ENCODE results near the gene VTI1A. TPM values are rescaled to one million over a fixed set of nuclear protein-coding genes. Genes with fewer than 3 reads are reported as not detected.

The VTI1A gene
- total RNA-seq, 3 donors from 2014 or later (not counting 1 experiment from before 2014, with no cell fraction given) = 62.6 to 77.6 (median 68.2) TPM

DNA sequence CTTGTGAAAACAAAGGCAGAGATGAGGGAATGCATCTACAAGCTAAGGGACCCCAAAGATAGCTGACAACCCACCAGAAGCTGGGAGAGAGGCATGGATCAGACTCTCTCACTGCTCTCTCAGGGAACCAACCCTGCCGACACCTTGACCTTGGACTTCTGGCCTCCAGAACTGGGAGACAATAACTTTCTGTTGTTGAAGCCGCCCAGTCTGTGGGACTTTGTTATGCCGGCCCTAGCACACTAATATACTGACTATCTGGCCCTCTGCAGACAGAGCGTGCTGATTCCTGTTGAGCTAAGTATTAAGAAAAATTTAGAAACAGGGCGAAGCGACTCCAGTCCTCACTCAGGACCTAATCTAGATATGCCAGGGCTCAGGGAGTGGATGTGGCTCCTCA lies 358.7 kb downstream of the VTI1A start:
- no peak for ATAC-seq
- TF ChIP-seq, protein P1, sequence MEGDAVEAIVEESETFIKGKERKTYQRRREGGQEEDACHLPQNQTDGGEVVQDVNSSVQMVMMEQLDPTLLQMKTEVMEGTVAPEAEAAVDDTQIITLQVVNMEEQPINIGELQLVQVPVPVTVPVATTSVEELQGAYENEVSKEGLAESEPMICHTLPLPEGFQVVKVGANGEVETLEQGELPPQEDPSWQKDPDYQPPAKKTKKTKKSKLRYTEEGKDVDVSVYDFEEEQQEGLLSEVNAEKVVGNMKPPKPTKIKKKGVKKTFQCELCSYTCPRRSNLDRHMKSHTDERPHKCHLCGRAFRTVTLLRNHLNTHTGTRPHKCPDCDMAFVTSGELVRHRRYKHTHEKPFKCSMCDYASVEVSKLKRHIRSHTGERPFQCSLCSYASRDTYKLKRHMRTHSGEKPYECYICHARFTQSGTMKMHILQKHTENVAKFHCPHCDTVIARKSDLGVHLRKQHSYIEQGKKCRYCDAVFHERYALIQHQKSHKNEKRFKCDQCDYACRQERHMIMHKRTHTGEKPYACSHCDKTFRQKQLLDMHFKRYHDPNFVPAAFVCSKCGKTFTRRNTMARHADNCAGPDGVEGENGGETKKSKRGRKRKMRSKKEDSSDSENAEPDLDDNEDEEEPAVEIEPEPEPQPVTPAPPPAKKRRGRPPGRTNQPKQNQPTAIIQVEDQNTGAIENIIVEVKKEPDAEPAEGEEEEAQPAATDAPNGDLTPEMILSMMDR (IDR thresholded peaks at IDR 0.05) = no peak
- WGBS (ENCODE audit: insufficient coverage) = over 99% methylated on average over 6 of the region's 6 CpGs
- no peaks in the 10 kb centered on the region for H3K9me3 Mint-ChIP-seq
- Histone ChIP-seq H3K27ac (ENCODE audit: low read length) (no peak overlapping the region), H3K4me3 (ENCODE audit: low read length) (no peak overlapping the region), H3K27me3 (ENCODE audit: control insufficient read depth, insufficient read depth, low read length) (no peaks in the 10 kb centered on the region), H3K9me3 (ENCODE audit: control insufficient read depth, insufficient read depth, low read length) (no peaks in the 10 kb centered on the region), H3K36me3 (ENCODE audit: control insufficient read depth, insufficient read depth, low read length) (no peaks in the 10 kb centered on the region), H3K4me1 (ENCODE audit: control insufficient read depth, insufficient read depth, low read length) (no peaks in the 10 kb centered on the region)
- H3K36me3 Mint-ChIP-seq = no peaks in the 10 kb centered on the region
- no peak overlapping the region for H3K4me3 Mint-ChIP-seq
- no peaks in the 10 kb centered on the region for H3K27me3 Mint-ChIP-seq (ENCODE audit: low read depth in 2 of 2)
- no peak overlapping the region for H3K27ac Mint-ChIP-seq
- H3K4me1 Mint-ChIP-seq = no peaks in the 10 kb centered on the region
- DNase-seq = no peak
- intact Hi-C loops (cut with micrococcal nuclease) = no loop called here

DNA sequence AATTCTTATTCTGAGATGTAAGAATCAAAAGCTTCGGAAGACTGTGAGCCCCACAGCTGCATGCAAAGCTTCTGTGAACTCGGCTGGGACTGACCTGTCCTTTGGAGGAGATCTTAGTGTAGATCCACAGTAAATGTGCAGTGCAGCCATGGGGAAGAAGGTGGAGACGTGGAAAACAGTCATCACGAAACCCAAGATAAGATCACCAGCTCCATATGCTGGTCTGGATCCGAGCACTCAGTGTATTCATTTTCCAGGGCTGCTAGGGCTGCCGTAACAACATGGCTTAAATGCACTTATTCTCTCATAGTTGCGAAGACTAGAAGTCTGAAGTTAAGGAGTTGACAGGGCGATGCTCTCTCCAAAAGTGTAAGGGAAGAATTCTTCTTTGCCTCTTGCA lies 360.0 kb downstream of the VTI1A start:
- intact Hi-C loops (cut with micrococcal nuclease) = no loop called here
- WGBS (ENCODE audit: insufficient coverage) = 96% methylated on average over 8 of the region's 8 CpGs
- no peak overlapping the region for H3K4me3 Mint-ChIP-seq
- no peaks in the 10 kb centered on the region for H3K36me3 Mint-ChIP-seq
- TF ChIP-seq, protein P1 (IDR thresholded peaks at IDR 0.05) = no peak
- Histone ChIP-seq H3K27ac (ENCODE audit: low read length) (no peak overlapping the region), H3K4me1 (ENCODE audit: control insufficient read depth, insufficient read depth, low read length) (no peaks in the 10 kb centered on the region), H3K4me3 (ENCODE audit: low read length) (no peak overlapping the region), H3K9me3 (ENCODE audit: control insufficient read depth, insufficient read depth, low read length) (no peaks in the 10 kb centered on the region), H3K36me3 (ENCODE audit: control insufficient read depth, insufficient read depth, low read length) (no peaks in the 10 kb centered on the region), H3K27me3 (ENCODE audit: control insufficient read depth, insufficient read depth, low read length) (no peaks in the 10 kb centered on the region)
- H3K9me3 Mint-ChIP-seq = no peaks in the 10 kb centered on the region
- no peaks in the 10 kb centered on the region for H3K4me1 Mint-ChIP-seq
- DNase-seq (no peak), ATAC-seq (no peak)
- no peak overlapping the region for H3K27ac Mint-ChIP-seq
- H3K27me3 Mint-ChIP-seq (ENCODE audit: low read depth in 2 of 2) = no peaks in the 10 kb centered on the region

DNA sequence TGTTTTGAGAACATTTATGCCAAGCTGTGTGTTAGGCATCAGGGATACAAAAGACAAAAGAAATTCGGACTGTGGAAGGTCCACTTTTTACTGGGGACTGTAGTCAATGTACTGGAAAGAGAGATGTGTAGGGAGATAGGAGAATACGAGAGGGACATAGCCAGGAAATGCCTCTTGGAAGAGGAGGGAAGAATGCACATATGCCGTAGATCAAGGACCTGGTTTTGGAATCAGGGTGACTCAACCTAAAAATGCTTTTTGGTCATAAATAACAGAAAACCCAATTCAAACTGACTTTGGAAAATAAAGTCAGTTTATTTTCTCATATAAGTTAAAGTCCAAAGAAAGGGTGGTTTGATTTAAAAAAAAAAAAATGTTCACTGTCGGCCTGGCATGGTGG lies 362.7 kb downstream of the VTI1A start:
- Histone ChIP-seq H3K27ac (ENCODE audit: low read length) (no peak overlapping the region), H3K36me3 (ENCODE audit: control insufficient read depth, insufficient read depth, low read length) (no peaks in the 10 kb centered on the region), H3K4me1 (ENCODE audit: control insufficient read depth, insufficient read depth, low read length) (no peaks in the 10 kb centered on the region), H3K27me3 (ENCODE audit: control insufficient read depth, insufficient read depth, low read length) (no peaks in the 10 kb centered on the region), H3K9me3 (ENCODE audit: control insufficient read depth, insufficient read depth, low read length) (no peaks in the 10 kb centered on the region), H3K4me3 (ENCODE audit: low read length) (no peak overlapping the region)
- Mint-ChIP-seq H3K36me3 (no peaks in the 10 kb centered on the region), H3K27me3 (ENCODE audit: low read depth in 2 of 2) (no peaks in the 10 kb centered on the region), H3K27ac (no peak overlapping the region), H3K4me3 (no peak overlapping the region), H3K4me1 (peaks cover 4 to 13% of the 10 kb centered on the region in 2 donors), H3K9me3 (no peaks in the 10 kb centered on the region)
- TF ChIP-seq, protein P1 (IDR thresholded peaks at IDR 0.05) = no peak
- ATAC-seq (no peak), DNase-seq (no peak)
- intact Hi-C loops (cut with micrococcal nuclease) = no loop called here
- 95% methylated on average over 4 of the region's 4 CpGs for WGBS (ENCODE audit: insufficient coverage)

DNA sequence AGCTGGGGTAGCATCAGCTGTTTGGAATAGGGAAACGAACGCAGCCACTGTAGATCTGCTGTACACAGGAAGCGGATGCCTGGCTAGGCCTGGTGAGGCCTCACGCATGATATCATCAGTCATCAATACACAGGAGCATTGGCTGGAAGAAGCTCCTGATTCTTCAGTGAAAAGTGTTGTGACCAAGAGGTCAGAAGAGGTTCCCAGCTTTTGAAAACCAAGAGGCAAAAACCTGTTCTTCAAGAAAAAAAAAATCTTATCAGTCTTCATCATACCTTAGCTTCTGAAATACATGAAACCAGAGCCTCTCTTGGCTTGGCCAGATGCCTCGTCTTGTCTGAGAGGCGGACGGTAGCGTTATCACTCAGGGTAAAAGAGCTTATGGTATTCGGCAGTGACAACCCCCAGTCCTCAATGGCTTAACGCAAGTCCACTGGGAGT lies 363.7 kb downstream of the VTI1A start:
- Histone ChIP-seq H3K27ac (ENCODE audit: low read length) (no peak overlapping the region), H3K4me1 (ENCODE audit: control insufficient read depth, insufficient read depth, low read length) (peaks cover 8% of the 10 kb centered on the region), H3K27me3 (ENCODE audit: control insufficient read depth, insufficient read depth, low read length) (no peaks in the 10 kb centered on the region), H3K36me3 (ENCODE audit: control insufficient read depth, insufficient read depth, low read length) (no peaks in the 10 kb centered on the region), H3K4me3 (ENCODE audit: low read length) (no peak overlapping the region), H3K9me3 (ENCODE audit: control insufficient read depth, insufficient read depth, low read length) (no peaks in the 10 kb centered on the region)
- ATAC-seq = no peak
- no peak overlapping the region for H3K27ac Mint-ChIP-seq
- no peak for DNase-seq
- H3K9me3 Mint-ChIP-seq = no peaks in the 10 kb centered on the region
- peaks cover 14 to 23% of the 10 kb centered on the region in 2 donors for H3K4me1 Mint-ChIP-seq
- no peak overlapping the region for H3K4me3 Mint-ChIP-seq
- no peaks in the 10 kb centered on the region for H3K27me3 Mint-ChIP-seq (ENCODE audit: low read depth in 2 of 2)
- H3K36me3 Mint-ChIP-seq = no peaks in the 10 kb centered on the region
- TF ChIP-seq, protein P1 (IDR thresholded peaks at IDR 0.05) = no peak
- WGBS (ENCODE audit: insufficient coverage) = 98% methylated on average over 10 of the region's 10 CpGs
- intact Hi-C loops (cut with micrococcal nuclease) = no loop called here
